ENCODE measurements around the gene LMCD1. TPM values are rescaled to one million over a fixed set of nuclear protein-coding genes. Genes with fewer than 3 reads are reported as not detected.

LMCD1 gene
- total and polyA plus RNA-seq, 8 donors: 14.0 to 39.4 (median 17.4) TPM

GRCh38 chr3:8608791-8609467 lies 107.3 kb downstream of the LMCD1 start:
- intact Hi-C loops (cut with DNase I): no loop called here
- TF ChIP-seq CTCF (IDR thresholded peaks at IDR 0.05): no peak
- no peaks in the 10 kb centered on the region for H3K9me3 ChIP-seq
- no peaks in the 10 kb centered on the region for H3K36me3 ChIP-seq
- DNase-seq: no peak
- H3K4me1 ChIP-seq: no peaks in the 10 kb centered on the region
- H3K4me3 ChIP-seq: no peak overlapping the region
- H3K27me3 ChIP-seq: no peaks in the 10 kb centered on the region
- 70 to 84% methylated on average over 10 of the region's 10 CpGs for WGBS, 2 donors
- no peak for ATAC-seq
- no peak overlapping the region for H3K27ac ChIP-seq
- no peak for FAIRE-seq

- no peaks in the 10 kb centered on the region for H3K4me1 ChIP-seq
- no peak for DNase-seq
- no peak for TF ChIP-seq CTCF (IDR thresholded peaks at IDR 0.05)
- 80 to 92% methylated on average over 8 of the region's 8 CpGs for WGBS, 2 donors
- H3K9me3 ChIP-seq: no peaks in the 10 kb centered on the region
- no peak for ATAC-seq
- no peak overlapping the region for H3K27ac ChIP-seq
- H3K4me3 ChIP-seq: no peak overlapping the region
- H3K27me3 ChIP-seq: no peaks in the 10 kb centered on the region
- H3K36me3 ChIP-seq: no peaks in the 10 kb centered on the region
- FAIRE-seq: no peak
- intact Hi-C loops (cut with DNase I): no loop called here
Observed at GRCh38 chr3:8610951-8611350, 109.3 kb downstream of the LMCD1 start.

- FAIRE-seq (no peak), ATAC-seq (no peak), DNase-seq (no peak)
- Histone ChIP-seq H3K27ac (no peak overlapping the region), H3K4me3 (no peak overlapping the region), H3K36me3 (no peaks in the 10 kb centered on the region), H3K27me3 (no peaks in the 10 kb centered on the region), H3K4me1 (no peaks in the 10 kb centered on the region), H3K9me3 (no peaks in the 10 kb centered on the region)
- intact Hi-C loops (cut with DNase I): no loop called here
- TF ChIP-seq CTCF (IDR thresholded peaks at IDR 0.05): no peak
- 86 to 88% methylated on average over 5 of the region's 5 CpGs for WGBS, 2 donors
Observed at GRCh38 chr3:8617921-8618320, 116.3 kb downstream of the LMCD1 start.

DNA sequence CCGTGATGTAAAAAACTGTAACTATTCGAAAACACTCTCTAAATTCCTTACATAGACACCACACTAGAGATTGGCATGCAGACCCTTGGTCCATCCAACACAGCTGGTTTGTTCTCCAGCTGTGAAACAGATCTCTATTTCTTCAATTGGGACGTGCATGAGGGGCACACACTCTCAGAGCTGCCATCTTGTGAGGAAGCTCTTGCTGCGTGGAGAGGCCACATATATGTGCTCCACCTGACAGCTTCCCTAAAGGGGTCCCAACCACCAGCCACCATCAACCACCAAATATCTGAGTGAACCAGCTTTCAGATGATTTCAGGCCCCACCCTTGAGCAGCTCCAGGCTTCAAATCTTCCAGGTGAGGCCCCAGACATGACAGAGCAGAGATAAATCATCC lies 117.3 kb downstream of the LMCD1 start:
- DNase-seq: no peak
- Histone ChIP-seq H3K27ac (no peak overlapping the region), H3K27me3 (no peaks in the 10 kb centered on the region), H3K4me3 (no peak overlapping the region), H3K4me1 (no peaks in the 10 kb centered on the region), H3K36me3 (no peaks in the 10 kb centered on the region), H3K9me3 (no peaks in the 10 kb centered on the region)
- no peak for ATAC-seq
- intact Hi-C loops (cut with DNase I): no loop called here
- TF ChIP-seq CTCF (IDR thresholded peaks at IDR 0.05): no peak
- 86 to 89% methylated on average over 4 of the region's 4 CpGs for WGBS, 2 donors
- FAIRE-seq: no peak

- no peak for DNase-seq
- no peak for FAIRE-seq
- no peaks in the 10 kb centered on the region for H3K4me1 ChIP-seq
- no peak for ATAC-seq
- H3K36me3 ChIP-seq: no peaks in the 10 kb centered on the region
- H3K9me3 ChIP-seq: no peaks in the 10 kb centered on the region
- no peaks in the 10 kb centered on the region for H3K27me3 ChIP-seq
- intact Hi-C loops (cut with DNase I): no loop called here
- H3K27ac ChIP-seq: no peak overlapping the region
- no peak for TF ChIP-seq CTCF (IDR thresholded peaks at IDR 0.05)
- H3K4me3 ChIP-seq: no peak overlapping the region
- WGBS, 2 donors: 79 to 90% methylated on average over 7 of the region's 7 CpGs
Observed at GRCh38 chr3:8619548-8619947, 117.9 kb downstream of the LMCD1 start.

Measured in pancreas (tissue), 10 donors.